DMS 273 (cell line): ENCODE results near the gene DENND2A.
"Not testable (repeated sequence)": the region's sequence is repeated elsewhere in the genome, so short reads cannot be mapped to it uniquely, and the experiment has no call there.

Source experiments
- DNase-seq: peaks from one replicate; lab custom pipeline; 2025; ENCODE audit not compliant: unreplicated experiment; lab: John Stamatoyannopoulos, UW

The DENND2A gene

DNA sequence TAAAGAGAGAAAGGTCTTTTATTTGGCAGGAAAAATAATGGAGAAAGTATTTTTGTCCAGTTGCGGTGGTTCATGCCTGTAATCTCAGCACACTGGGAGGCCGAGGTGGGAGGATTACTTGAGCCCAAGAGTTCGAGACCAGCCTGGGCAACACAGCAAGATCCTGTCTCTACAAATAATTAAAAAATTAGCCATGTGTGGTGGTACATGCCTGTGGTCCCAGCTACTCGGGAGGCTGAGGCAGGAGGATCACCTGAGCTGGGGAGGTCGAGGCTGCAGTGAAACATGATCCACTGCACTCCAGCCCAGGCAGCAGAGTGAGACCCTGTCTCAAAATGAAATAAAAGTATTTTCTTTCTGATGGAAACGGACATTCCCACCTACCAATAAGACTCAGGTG is 83.5 kb downstream of the DENND2A start:
- no peak for DNase-seq

DNA sequence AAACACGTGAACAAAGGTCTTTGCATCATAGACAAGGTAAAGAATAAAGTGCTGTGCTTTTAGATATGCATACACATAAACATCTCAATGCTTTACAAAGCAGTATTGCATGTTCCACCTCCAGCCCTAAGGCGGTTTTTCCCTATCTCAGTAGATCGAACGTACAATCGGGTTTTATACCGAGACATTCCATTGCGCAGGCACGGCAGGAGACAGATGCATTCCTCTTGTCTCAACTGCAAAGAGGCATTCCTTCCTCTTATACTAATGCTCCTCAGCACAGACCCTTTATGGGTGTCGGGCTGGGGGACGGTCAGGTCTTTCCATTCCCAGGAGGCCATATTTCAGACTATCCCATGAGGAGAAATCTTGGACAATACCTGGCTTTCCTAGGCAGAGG is 87.4 kb downstream of the DENND2A start:
- DNase-seq = not testable (repeated sequence)

DNA sequence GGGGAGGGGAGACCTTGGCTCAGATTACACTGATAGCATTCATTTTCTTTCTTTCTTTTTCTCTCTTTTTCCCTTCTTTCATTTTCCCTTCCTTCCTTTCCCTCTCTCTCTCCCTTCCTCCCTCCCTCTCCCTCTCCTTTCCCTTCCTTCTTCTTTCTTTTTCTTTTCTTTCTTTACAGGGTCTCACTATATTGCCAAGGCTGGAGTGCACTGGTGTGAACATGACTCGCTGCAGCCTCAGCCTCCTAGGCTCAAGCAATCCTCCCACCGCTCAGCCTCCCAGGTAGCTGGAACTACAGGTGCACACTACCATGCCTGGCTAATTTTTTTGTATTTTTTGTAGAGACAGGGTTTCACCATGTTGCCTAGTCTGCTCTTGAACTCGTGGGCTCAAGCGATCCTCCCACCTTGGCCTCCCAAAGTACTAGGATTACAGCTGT is 88.4 kb downstream of the DENND2A start:
- DNase-seq = no peak

DNA sequence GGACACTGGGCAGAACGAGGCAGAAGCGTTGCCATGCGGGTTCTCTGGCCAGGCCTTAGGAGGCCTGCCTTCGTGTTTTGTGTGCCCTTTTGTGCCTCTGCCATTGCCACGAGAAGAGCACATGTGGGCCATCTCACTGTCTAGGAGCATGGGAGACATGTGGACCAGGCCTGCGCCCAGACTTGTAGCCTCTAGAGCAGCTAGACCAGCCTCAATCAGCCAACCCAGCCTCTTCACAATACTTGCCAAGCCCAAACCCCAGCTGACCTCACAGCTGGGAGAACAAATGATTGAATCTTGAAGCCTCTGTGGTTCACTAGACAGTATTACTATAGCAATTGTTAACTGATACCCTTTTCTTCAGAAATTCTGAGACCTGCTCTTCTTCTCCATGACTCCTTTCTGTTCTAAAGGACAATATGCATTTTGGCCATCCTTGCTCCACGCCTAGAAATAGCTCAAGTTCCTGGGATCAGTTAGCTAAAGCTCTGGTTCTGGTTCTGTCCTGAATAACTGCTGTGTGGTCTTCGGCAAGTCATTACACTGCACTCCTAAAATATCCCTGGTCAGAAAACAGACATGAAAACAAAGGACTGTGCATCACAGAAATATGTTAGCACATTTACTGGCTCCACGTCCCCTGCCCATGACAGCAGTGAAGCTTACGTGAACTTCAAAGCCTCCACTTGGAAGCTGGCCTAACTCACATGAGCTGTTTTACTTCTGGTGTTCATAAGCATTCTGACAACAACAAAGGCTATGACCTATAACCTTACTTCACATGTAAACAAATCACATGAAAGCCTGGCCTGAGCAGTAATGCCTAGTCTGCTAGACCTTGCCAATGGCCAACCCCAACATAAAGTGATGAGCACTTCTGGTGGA is 89.0 kb downstream of the DENND2A start:
- DNase-seq = no peak

DNA sequence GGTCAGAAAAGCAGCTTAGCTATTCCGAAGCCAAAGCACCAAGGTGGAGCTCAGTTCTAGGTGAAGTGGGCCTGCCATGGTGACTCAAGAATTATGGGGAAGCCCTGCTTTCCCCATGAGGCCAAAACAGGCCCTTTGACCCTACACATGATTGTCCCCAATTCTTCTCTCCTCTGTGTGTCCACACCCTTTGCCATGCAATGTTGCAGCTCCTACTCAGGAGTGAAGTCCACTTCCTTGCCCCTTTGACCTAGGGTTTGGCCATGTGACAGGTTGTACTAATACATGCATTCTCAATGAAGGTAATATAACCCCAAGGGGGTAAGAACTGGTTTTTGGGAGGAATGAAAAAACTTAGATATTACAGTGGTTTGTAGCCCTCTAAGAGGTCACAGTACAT is 93.7 kb downstream of the DENND2A start:
- no peak for DNase-seq

DNA sequence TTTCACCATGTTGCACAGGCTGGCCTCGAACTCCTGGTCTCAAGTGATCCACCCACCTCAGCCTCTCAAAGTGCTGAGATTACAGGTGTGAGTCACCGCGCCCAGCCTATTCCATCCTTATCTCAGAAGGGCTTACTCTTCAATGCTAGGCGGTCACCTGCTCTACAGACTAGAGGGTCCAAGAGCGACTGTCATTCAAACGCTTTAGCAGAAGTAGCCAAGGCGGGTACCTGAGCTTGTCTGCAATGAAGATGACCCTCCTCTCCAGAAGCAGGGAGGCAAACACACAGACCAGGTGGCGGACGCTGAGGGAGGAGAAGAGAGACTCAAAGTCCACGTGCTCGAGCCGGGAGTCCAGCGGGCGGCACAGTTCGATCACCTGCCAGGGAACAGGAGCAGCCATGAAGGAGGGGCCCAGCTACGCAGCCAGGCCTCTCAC is 96.2 kb downstream of the DENND2A start:
- no peak for DNase-seq

DNA sequence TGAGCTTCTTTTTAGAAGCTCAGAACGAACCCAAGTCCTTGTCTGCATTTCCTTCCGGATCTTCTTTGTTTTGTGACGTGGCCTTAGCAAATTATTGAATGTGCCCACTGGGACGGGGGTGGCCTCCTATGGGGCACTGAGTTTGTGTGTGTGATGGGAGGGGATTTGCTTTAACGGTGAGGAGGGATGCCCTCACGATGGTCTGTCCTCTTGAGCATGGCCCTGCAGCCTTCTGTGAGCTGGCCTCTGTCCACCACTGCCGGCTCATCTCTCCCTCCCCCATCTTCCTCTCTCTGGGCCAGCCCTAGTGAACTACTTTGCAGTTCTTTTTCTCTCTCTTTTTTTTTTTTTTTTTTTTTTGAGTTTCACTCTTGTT is 98.4 kb downstream of the DENND2A start:
- no peak for DNase-seq

DNA sequence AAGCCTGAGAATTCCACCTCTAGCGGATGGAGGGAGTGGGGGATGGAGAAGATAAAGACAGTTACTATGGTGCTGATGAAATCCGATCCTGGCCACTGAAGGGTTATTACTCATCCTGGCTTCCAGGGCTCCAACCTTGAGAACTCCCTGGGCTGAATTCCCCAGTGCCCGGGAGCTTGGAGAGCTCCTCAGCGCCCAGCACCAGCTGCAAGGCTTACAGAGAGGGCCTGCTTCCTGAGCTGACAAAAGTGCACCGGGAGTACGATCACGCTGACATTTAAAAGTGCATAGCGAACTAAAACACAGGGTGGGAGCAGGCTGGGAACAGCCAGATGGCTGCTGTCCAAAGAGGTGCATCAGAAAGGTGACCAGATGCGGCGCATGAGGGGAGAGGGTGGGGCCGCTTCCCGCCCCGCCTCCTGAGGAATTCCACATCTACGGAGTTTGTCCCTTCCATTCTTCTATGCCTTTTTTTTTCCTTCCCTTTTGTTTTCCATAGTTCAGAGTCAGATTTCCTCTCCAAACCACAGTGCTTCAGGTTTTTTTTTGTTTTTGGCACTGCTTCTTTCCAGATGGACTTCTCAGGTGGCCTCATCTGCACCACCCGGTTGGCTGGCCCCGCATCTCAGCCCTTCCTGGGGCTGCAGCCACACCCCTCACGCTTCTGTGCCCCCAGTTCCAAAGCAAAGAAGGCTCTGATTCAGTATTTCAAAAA is 98.9 kb downstream of the DENND2A start:
- peak; percentile 94 for DNase-seq

DNA sequence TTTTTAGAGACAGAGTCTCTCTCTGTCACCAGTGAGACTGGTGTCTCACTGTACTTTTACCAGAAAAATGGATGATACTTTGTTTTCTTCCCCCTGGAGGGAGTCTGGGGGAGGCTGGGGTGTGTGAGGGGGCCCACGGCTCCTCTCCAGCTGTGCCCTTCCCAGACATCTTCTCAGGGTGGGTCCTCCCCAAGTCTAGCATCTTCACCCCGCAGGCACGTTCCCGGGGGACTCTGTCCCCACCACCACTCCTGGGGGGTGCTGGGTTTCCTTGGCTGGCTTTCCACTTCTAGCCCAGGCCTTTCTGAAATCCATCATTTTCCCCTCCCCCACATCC is 99.5 kb downstream of the DENND2A start:
- no peak for DNase-seq

DNA sequence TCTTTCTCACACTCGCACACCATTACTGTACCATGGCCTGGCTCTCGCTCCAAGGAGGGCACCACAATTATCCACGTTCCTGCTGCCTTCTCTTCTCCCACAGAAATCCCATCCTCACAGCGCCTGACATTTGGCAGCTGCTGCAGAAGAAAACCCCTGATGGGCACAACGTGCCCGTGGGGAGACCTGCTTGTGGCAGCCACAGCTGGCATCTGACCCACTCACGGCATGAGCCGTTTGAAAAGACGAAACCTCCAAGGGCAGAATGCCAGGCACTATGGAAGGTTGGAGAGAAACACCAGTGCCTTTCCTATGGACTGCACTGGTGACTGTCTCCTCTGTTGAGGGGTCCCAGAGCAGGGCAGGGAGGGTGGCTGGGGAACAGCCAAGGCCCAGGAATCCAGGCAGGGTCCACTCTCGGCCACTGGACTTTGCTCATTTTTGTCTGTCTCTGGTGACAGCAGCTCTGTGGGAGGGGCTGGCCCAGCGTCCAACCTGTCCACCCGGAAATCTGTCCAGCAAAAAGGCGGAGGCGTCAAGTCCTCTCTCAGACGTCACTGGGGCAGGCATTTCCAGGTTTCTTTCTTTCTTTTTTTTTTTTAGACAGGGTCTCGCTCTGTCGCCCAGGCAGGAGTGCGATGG is 100.4 kb downstream of the DENND2A start:
- DNase-seq = peak; percentile 54

DNA sequence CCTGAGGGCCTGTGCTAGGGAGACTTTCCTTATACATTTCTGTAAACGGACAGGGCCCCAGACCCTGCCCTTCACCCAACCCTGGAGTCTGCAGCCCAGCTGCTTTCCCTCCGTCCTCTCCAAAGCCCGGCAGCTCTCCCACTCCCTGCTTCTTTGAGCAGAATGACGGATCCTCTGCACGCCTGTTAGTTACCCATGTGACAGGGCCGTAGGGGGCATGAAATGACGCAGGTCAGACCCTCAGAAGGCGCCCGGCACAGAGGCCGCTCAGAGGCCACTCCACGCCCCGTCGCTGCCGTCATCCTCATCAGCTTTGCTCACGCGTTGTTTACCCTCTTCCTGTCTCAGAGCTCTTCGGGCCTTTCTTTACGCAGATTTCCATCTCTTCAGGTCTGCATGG is 101.2 kb downstream of the DENND2A start:
- no peak for DNase-seq

DNA sequence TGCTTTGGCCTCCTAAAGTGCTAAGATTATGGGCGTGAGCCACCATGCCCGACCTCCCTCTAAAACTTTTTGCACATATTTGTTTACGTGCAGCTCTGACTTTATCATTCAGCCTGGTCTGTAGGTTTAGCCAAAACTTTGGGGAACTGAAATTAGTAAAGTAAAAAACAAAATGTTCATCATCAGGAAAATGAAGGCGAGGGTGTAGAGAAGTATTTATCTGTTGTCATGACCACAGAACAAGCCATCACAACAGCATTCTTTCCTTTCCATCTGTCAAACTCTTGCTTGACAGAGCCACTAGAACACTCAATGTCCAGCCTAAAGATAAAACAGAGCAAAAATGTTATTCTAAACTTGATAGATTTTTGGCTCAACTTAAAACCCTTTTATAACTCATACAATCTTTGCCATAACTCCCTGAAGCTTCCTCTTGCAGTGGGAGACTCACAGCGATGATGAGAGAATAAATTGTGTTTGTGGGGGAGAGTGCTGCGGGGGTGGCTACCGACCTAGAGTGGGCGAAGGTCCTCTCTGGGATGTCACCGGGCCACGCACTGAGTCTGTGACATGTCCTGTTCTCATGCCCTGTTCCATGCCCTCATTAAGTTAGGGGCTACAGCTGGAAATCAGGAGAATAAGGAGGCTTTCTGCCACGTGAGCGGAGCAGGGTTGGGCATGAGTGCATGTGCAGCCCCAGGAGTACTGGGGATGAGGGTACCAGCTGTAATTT is 102.7 kb downstream of the DENND2A start:
- DNase-seq = no peak

DNA sequence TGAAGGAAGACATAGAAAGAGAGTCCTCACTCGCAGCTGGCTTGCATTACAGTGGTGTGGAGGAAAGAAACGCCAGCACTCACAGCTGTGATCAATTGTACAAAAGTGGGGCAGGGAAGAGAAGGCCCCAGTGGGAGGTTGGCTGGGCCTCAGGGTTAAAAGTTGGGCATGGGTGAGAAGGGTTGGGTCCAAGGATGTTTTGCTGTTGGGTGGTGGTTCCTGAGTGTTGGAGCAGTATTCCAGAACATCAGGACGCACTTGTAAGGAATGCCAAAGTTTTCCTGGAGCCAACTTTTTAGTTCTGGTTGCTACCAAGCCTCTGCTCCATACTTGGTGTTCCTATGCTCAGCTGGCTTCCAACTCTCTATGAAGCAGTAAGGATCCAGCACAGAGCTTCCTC is 105.9 kb downstream of the DENND2A start:
- no peak for DNase-seq

DNA sequence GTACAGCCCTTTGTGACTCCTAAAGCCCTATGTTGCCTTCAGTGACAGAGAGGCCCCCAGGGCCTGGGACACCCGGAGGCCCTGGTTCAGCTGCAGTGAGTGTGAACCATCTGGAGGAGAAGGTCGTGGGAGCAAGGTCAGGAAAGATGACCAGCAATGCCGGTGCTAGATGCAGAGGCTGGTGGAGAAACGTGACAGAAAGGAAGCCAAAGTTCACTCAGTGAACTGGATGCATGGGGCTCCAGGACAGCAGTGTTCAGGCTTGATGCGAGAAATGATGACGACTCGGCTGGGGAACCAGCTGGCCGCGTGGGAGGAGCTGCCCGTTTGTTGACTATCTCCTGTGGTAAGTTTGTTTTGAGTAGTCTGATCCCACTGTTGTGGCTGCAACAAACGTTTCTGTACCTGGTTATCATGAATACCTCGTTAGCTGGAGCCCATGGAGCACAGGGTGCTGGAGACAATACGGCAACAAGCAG is 107.2 kb downstream of the DENND2A start:
- no peak for DNase-seq

DNA sequence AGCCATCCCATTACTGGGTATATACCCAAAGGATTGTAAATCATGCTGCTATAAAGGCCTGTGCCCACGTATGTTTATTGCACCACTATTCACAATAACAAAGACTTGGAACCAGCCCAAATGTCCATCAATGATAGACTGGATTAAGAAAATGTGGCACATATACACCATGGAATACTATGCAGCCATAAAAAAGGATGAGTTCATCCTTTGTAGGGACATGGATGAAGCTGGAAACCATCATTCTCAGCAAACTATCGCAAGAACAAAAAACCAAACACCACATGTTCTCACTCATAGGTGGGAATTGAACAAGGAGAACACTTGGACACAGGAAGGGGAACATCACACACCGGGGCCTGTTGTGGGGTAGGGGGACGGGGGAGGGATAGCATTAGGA is 111.2 kb downstream of the DENND2A start:
- DNase-seq = not testable (repeated sequence)

DNA sequence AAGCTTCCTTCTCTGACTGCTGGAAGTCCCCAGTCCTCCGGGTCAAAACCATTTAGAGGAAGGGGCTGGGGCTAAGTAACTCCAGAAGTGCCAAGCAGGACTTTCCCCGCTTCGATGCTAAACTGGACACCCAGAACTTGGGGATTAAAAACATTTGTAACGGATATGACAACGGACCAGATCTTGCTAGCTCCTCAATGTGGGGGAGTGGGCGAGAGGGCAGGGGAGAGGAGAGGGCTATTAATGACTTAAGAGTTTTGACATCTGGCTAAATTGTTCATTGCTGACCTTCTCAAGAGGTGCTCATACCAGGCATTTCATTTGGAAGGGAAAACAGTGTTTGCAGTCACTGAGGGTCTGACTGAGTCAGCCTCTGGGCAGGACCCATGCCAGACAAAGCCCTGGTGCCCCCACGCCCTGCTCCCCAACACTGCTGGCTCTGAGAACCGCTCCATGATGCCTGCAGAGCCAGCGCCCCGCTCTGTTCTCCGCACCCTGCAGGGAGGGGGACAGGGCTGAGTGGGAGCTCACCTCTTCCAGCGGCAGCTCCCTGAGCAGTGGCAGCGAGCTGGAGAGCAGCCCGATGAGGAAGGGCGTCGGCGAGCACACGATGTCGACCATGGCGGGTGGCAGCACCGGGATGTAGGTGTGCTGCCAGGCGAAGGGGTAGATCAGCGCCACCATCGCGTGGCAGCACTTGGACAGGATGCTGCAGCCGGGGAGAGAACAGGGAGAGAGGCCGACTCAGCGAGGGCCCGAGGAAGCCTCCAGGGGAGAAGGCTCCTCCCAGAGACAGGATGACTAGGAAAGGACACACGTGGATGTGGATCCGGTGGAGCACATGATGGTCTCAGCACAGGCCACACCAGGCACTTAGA is 113.6 kb downstream of the DENND2A start:
- no peak for DNase-seq

DNA sequence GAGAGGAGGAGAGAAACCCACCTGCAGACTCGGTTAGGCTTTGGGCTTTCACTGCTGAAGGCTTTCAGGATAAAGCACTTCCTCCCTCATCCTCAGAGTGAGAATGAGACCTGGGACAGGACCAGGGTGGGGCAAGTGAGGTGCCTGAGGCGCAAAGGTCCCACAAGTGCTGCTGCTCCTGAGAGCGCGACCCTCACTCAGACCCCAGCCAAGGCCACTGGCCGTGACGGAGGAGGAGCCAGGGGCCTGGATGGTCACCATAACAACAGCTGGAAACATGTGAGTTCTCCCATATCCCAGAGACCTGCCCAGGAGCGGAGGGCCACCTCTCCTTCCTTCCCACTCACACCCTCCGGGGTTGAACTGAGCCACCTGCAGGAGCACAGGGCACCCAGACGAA is 114.4 kb downstream of the DENND2A start:
- DNase-seq = no peak

DNA sequence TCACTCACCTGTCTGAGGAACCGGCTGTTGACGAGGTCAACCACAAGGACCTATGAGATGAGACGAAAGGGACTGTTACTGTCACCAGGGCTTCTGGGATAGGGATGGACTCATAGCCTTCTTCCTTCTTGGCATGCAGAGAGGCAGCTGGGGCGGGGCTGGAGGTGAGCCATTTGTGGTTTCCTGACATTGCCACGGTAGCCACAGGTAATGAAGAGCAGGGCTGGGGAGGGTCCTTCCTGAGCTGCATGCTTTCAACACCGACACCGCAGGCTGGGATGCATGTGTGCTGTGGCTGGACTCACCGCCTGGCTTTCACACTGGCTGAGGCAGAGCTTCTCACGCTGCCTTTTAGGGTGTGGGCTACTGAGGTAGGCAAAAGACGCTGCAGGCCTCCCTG is 114.9 kb downstream of the DENND2A start:
- DNase-seq = no peak

DNA sequence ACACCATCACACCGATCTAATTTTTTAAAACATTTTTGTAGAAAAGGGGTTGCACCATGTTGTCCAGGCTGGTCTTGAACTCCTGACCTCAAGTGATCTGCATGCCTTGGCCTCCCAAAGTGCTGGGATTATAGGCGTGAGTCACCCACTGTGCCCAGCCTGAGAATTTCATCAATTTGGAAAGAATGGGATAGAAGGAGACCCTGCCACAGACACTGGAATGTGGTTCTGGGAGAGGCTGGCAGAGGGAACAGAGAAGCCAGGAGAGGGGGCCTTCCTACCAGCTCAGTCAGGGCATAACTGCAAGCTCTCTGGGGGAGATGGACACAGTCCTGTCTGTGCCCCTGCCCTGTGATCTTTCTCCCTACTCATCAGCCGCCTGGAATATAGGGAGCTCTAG is 119.2 kb downstream of the DENND2A start:
- DNase-seq = no peak

DNA sequence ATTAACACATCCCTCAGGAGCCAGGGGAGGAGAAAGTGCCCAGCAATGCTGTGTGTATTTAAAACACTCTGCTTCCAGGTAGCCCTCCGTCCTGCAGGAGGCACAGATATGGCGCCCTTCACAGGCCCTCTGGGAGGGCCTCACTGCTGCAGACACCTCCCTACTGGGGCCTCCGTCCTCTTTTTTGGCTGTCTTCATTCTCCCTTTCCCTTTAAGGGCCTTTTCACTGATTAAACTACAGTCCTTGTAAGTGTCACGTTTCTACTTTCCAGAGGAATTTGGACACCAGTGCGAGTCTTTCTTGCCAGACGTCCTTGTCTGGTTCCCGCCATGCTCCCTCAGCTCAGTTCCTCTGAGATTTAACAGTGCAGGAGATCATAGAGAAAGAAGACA is 121.6 kb downstream of the DENND2A start:
- DNase-seq = no peak
